ENCODE data around the gene PDLIM5. TPM values are rescaled to one million over a fixed set of nuclear protein-coding genes. Genes with fewer than 3 reads are reported as not detected.
"Not testable (repeated sequence)": the region's sequence is repeated elsewhere in the genome, so short reads cannot be mapped to it uniquely, and the experiment has no call there.

PDLIM5 gene
- total RNA-seq, 3 donors from 2014 or later (not counting 1 experiment from before 2014, with no cell fraction given): 41.8 to 94.8 (median 50.5) TPM

- Histone ChIP-seq H3K4me1 (ENCODE audit: control insufficient read depth, insufficient read depth, low read length) (no peaks in the 10 kb centered on the region), H3K27ac (ENCODE audit: low read length) (no peak overlapping the region), H3K27me3 (ENCODE audit: control insufficient read depth, insufficient read depth, low read length) (no peaks in the 10 kb centered on the region), H3K36me3 (ENCODE audit: control insufficient read depth, insufficient read depth, low read length) (peaks cover 2% of the 10 kb centered on the region), H3K4me3 (ENCODE audit: low read length) (no peak overlapping the region), H3K9me3 (ENCODE audit: control insufficient read depth, insufficient read depth, low read length) (no peaks in the 10 kb centered on the region)
- DNase-seq (no peak), ATAC-seq (no peak)
- no peaks in the 10 kb centered on the region for H3K36me3 Mint-ChIP-seq
- H3K4me1 Mint-ChIP-seq: no peaks in the 10 kb centered on the region
- no peaks in the 10 kb centered on the region for H3K27me3 Mint-ChIP-seq (ENCODE audit: low read depth in 2 of 2)
- H3K9me3 Mint-ChIP-seq: no peaks in the 10 kb centered on the region
- intact Hi-C loops (cut with micrococcal nuclease): no loop called here
- no peak overlapping the region for H3K4me3 Mint-ChIP-seq
- H3K27ac Mint-ChIP-seq: no peak overlapping the region
- no peak for TF ChIP-seq CTCF (IDR thresholded peaks at IDR 0.05)
- WGBS (ENCODE audit: insufficient coverage): 100% methylated on average over 2 of the region's 3 CpGs
These were observed 201.4 kb downstream of the PDLIM5 start for GRCh38 chr4:94653095-94653649.

- Histone ChIP-seq H3K4me3 (ENCODE audit: low read length) (no peak overlapping the region), H3K27ac (ENCODE audit: low read length) (no peak overlapping the region), H3K4me1 (ENCODE audit: control insufficient read depth, insufficient read depth, low read length) (no peaks in the 10 kb centered on the region), H3K9me3 (ENCODE audit: control insufficient read depth, insufficient read depth, low read length) (no peaks in the 10 kb centered on the region), H3K36me3 (ENCODE audit: control insufficient read depth, insufficient read depth, low read length) (peaks cover 3% of the 10 kb centered on the region), H3K27me3 (ENCODE audit: control insufficient read depth, insufficient read depth, low read length) (no peaks in the 10 kb centered on the region)
- ATAC-seq (no peak), DNase-seq (no peak)
- intact Hi-C loops (cut with micrococcal nuclease): no loop called here
- no peak overlapping the region for H3K27ac Mint-ChIP-seq
- no peak for TF ChIP-seq CTCF (IDR thresholded peaks at IDR 0.05)
- H3K27me3 Mint-ChIP-seq (ENCODE audit: low read depth in 2 of 2): no peaks in the 10 kb centered on the region
- H3K36me3 Mint-ChIP-seq: no peaks in the 10 kb centered on the region
- no peak overlapping the region for H3K4me3 Mint-ChIP-seq
- H3K9me3 Mint-ChIP-seq: no peaks in the 10 kb centered on the region
- no peaks in the 10 kb centered on the region for H3K4me1 Mint-ChIP-seq
- WGBS (ENCODE audit: insufficient coverage): 94% methylated on average over 1 of the region's 3 CpGs
These were observed 202.4 kb downstream of the PDLIM5 start for GRCh38 chr4:94653984-94654609.

- Mint-ChIP-seq H3K4me3 (no peak overlapping the region), H3K4me1 (no peaks in the 10 kb centered on the region), H3K27ac (no peak overlapping the region), H3K27me3 (ENCODE audit: low read depth in 2 of 2) (no peaks in the 10 kb centered on the region), H3K36me3 (no peaks in the 10 kb centered on the region), H3K9me3 (no peaks in the 10 kb centered on the region)
- peaks cover 3% of the 10 kb centered on the region for H3K36me3 ChIP-seq (ENCODE audit: control insufficient read depth, insufficient read depth, low read length)
- DNase-seq: no peak
- H3K27ac ChIP-seq (ENCODE audit: low read length): no peak overlapping the region
- intact Hi-C loops (cut with micrococcal nuclease): no loop called here
- no peaks in the 10 kb centered on the region for H3K27me3 ChIP-seq (ENCODE audit: control insufficient read depth, insufficient read depth, low read length)
- ATAC-seq: no peak
- 97% methylated on average over 3 of the region's 3 CpGs for WGBS (ENCODE audit: insufficient coverage)
- H3K9me3 ChIP-seq (ENCODE audit: control insufficient read depth, insufficient read depth, low read length): no peaks in the 10 kb centered on the region
- no peaks in the 10 kb centered on the region for H3K4me1 ChIP-seq (ENCODE audit: control insufficient read depth, insufficient read depth, low read length)
- no peak overlapping the region for H3K4me3 ChIP-seq (ENCODE audit: low read length)
- TF ChIP-seq CTCF (IDR thresholded peaks at IDR 0.05): no peak
These were observed 203.0 kb downstream of the PDLIM5 start for GRCh38 chr4:94654714-94655113.

GRCh38 chr4:94660614-94661013 lies 208.9 kb downstream of the PDLIM5 start:
- Histone ChIP-seq H3K4me1 (ENCODE audit: control insufficient read depth, insufficient read depth, low read length) (no peaks in the 10 kb centered on the region), H3K9me3 (ENCODE audit: control insufficient read depth, insufficient read depth, low read length) (no peaks in the 10 kb centered on the region), H3K27me3 (ENCODE audit: control insufficient read depth, insufficient read depth, low read length) (no peaks in the 10 kb centered on the region), H3K4me3 (ENCODE audit: low read length) (no peak overlapping the region), H3K36me3 (ENCODE audit: control insufficient read depth, insufficient read depth, low read length) (peaks cover 3% of the 10 kb centered on the region), H3K27ac (ENCODE audit: low read length) (no peak overlapping the region)
- H3K4me1 Mint-ChIP-seq: no peaks in the 10 kb centered on the region
- no peaks in the 10 kb centered on the region for H3K9me3 Mint-ChIP-seq
- no peak for TF ChIP-seq CTCF (IDR thresholded peaks at IDR 0.05)
- DNase-seq (no peak), ATAC-seq (no peak)
- WGBS (ENCODE audit: insufficient coverage): 77% methylated on average over 3 of the region's 3 CpGs
- intact Hi-C loops (cut with micrococcal nuclease): no loop called here
- no peaks in the 10 kb centered on the region for H3K36me3 Mint-ChIP-seq
- H3K27me3 Mint-ChIP-seq (ENCODE audit: low read depth in 2 of 2): no peaks in the 10 kb centered on the region
- H3K4me3 Mint-ChIP-seq: no peak overlapping the region
- H3K27ac Mint-ChIP-seq: no peak overlapping the region

GRCh38 chr4:94665021-94665420 lies 213.3 kb downstream of the PDLIM5 start:
- ATAC-seq; H3K27ac ChIP-seq (ENCODE audit: low read length); H3K27me3 Mint-ChIP-seq (ENCODE audit: low read depth in 2 of 2); H3K27me3 ChIP-seq (ENCODE audit: control insufficient read depth, insufficient read depth, low read length); H3K4me3 Mint-ChIP-seq; H3K27ac Mint-ChIP-seq; H3K36me3 Mint-ChIP-seq; H3K9me3 ChIP-seq (ENCODE audit: control insufficient read depth, insufficient read depth, low read length); H3K4me1 ChIP-seq (ENCODE audit: control insufficient read depth, insufficient read depth, low read length); DNase-seq; H3K36me3 ChIP-seq (ENCODE audit: control insufficient read depth, insufficient read depth, low read length); H3K4me1 Mint-ChIP-seq; intact Hi-C loops (cut with micrococcal nuclease); H3K9me3 Mint-ChIP-seq; H3K4me3 ChIP-seq (ENCODE audit: low read length): not testable (repeated sequence)
- WGBS (ENCODE audit: insufficient coverage): 97% methylated on average over 4 of the region's 5 CpGs

Measured in natural killer cell (primary cell).